ENCODE measurements around the gene ALS2CL.

GRCh38 chr3:46714728-46715506 is 21.4 kb upstream of the ALS2CL start:
- TF ChIP-seq ZNF274 (IDR thresholded peaks at IDR 0.05; ENCODE audit: low read depth, low read length) (no peak), YY1 (IDR thresholded peaks at IDR 0.05; ENCODE audit: insufficient read depth, insufficient read length) (no peak)
